Loucy (cell line): Measurements from ENCODE around the gene COL9A2.

Experiments used
- EZH2phosphoT487 ChIP-seq: fragments of 200-600 bp; IDR thresholded peaks from 2 replicates; pipeline ENCODE4 v1.6.1; 2018; ENCODE audit warnings: antibody characterized with exemption, mild to moderate bottlenecking, moderate library complexity, borderline replicate concordance
- TF ChIP-seq, protein P1 (sequence below): fragments of 200-600 bp; sonication (generic); conservative IDR thresholded peaks from 2 replicates; pipeline ENCODE4 v1.5.1; 2014; ENCODE audit warnings: mild to moderate bottlenecking, antibody characterized with exemption, low read length

DNA sequence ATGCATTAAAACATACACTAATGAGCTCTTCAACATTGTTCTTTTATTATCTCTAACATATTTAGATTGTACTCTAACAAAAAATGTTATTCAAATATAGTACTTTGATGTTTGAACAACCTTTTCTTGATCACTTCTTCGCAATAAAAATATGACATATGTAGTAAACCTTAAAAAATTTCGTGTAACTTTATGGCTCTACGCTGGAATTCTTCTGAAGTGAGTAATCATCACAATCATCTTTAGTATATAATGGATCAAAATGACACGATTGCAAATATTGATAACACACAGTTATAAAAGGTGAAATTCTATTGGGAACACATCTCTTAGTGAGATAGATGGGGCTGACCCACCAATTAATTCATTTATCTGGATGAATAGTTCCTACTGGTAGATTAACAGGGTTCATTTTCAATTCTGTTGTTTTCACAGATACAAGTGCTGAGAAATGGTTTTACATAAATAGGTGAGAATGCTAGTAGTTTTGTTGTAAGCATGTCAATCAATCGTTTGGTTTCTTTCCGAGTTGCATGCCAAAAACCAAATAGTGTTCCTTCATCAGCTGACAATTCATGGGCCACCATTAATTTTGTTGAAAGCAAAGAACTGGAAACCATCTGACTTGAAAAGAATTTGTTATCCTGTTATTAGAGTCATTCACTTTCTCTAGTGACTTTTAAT lies 60.5 kb downstream of the COL9A2 start:
- TF ChIP-seq, protein P1, sequence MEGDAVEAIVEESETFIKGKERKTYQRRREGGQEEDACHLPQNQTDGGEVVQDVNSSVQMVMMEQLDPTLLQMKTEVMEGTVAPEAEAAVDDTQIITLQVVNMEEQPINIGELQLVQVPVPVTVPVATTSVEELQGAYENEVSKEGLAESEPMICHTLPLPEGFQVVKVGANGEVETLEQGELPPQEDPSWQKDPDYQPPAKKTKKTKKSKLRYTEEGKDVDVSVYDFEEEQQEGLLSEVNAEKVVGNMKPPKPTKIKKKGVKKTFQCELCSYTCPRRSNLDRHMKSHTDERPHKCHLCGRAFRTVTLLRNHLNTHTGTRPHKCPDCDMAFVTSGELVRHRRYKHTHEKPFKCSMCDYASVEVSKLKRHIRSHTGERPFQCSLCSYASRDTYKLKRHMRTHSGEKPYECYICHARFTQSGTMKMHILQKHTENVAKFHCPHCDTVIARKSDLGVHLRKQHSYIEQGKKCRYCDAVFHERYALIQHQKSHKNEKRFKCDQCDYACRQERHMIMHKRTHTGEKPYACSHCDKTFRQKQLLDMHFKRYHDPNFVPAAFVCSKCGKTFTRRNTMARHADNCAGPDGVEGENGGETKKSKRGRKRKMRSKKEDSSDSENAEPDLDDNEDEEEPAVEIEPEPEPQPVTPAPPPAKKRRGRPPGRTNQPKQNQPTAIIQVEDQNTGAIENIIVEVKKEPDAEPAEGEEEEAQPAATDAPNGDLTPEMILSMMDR, result no peak
- no peak for TF ChIP-seq EZH2phosphoT487
